HL-60 (cell line): Measurements from ENCODE around the gene TNFAIP8.

Experiments
- DNase-seq, 2 experiments: peaks; one replicate each; pipeline ENCODE4 v3.0.0-alpha.2; 2010 to 2020; ENCODE audit warnings: low read depth in 1 of 2, low spot score in 1 of 2
- H3K27ac ChIP-seq: fragments of 250-450 bp; sonication (Bioruptor Pico); replicated peaks from 2 replicates; pipeline ENCODE4 v1.5.1; 2020; ENCODE audit warnings: mild to moderate bottlenecking, moderate library complexity
- H3K27me3 ChIP-seq: fragments of 250-450 bp; sonication (Bioruptor Pico); 2 replicates; pipeline ENCODE4 v1.5.1; 2021; ENCODE audit warnings: mild to moderate bottlenecking, moderate library complexity; ENCODE audit not compliant: insufficient read depth, poor library complexity, severe bottlenecking
- H3K4me3 ChIP-seq: replicated peaks from 2 replicates; pipeline ENCODE4 v1.5.1; 2011; ENCODE audit warnings: mild to moderate bottlenecking, control low read depth, low read length; ENCODE audit not compliant: insufficient read depth
- GABPA ChIP-seq: IDR thresholded peaks from 2 replicates; pipeline ENCODE4 v1.6.1; 2012; ENCODE audit warnings: low read depth
- POLR2AphosphoS5 ChIP-seq: IDR thresholded peaks from 2 replicates; pipeline ENCODE4 v1.6.1; 2012; ENCODE audit warnings: low read depth
- SPI1 ChIP-seq: IDR thresholded peaks from 2 replicates; pipeline ENCODE4 v1.6.1; 2012; ENCODE audit warnings: low read depth, mild to moderate bottlenecking, borderline replicate concordance
- TF ChIP-seq, protein P1 (sequence below): IDR thresholded peaks from one replicate; pipeline ENCODE4 v1.5.1; 2011; ENCODE audit warnings: low read length, control low read depth, inconsistent platforms; ENCODE audit not compliant: insufficient read depth
- TF ChIP-seq, protein P2 (sequence below): IDR thresholded peaks from 2 replicates; pipeline ENCODE4 v1.6.1; 2012; ENCODE audit warnings: low read depth; ENCODE audit not compliant: insufficient replicate concordance

The TNFAIP8 gene

DNA sequence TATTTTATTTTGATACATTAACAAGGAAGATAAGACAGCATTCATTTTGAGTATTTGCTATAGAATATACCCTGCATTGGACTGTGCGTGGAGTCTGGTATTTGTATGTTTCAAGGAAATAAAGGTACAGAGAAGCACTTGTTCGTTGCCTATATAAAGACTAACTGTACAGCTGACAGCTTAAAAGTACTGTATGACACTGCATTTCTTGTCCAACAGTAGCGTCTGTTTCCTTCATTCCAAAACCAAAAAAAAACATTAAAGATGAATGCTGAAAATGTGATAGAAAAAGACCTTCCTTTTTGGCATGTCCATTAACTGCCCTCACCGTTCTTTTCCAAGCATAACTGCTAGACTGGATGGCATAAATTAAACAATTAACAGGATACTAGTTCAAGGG lies 15.3 kb downstream of the TNFAIP8 start:
- no peak overlapping the region for H3K4me3 ChIP-seq
- no peak for DNase-seq
- H3K27ac ChIP-seq: no peak overlapping the region
- H3K27me3 ChIP-seq: no peaks in the 10 kb centered on the region
- TF ChIP-seq, protein P1, sequence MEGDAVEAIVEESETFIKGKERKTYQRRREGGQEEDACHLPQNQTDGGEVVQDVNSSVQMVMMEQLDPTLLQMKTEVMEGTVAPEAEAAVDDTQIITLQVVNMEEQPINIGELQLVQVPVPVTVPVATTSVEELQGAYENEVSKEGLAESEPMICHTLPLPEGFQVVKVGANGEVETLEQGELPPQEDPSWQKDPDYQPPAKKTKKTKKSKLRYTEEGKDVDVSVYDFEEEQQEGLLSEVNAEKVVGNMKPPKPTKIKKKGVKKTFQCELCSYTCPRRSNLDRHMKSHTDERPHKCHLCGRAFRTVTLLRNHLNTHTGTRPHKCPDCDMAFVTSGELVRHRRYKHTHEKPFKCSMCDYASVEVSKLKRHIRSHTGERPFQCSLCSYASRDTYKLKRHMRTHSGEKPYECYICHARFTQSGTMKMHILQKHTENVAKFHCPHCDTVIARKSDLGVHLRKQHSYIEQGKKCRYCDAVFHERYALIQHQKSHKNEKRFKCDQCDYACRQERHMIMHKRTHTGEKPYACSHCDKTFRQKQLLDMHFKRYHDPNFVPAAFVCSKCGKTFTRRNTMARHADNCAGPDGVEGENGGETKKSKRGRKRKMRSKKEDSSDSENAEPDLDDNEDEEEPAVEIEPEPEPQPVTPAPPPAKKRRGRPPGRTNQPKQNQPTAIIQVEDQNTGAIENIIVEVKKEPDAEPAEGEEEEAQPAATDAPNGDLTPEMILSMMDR: no peak
- TF ChIP-seq, protein P2, sequence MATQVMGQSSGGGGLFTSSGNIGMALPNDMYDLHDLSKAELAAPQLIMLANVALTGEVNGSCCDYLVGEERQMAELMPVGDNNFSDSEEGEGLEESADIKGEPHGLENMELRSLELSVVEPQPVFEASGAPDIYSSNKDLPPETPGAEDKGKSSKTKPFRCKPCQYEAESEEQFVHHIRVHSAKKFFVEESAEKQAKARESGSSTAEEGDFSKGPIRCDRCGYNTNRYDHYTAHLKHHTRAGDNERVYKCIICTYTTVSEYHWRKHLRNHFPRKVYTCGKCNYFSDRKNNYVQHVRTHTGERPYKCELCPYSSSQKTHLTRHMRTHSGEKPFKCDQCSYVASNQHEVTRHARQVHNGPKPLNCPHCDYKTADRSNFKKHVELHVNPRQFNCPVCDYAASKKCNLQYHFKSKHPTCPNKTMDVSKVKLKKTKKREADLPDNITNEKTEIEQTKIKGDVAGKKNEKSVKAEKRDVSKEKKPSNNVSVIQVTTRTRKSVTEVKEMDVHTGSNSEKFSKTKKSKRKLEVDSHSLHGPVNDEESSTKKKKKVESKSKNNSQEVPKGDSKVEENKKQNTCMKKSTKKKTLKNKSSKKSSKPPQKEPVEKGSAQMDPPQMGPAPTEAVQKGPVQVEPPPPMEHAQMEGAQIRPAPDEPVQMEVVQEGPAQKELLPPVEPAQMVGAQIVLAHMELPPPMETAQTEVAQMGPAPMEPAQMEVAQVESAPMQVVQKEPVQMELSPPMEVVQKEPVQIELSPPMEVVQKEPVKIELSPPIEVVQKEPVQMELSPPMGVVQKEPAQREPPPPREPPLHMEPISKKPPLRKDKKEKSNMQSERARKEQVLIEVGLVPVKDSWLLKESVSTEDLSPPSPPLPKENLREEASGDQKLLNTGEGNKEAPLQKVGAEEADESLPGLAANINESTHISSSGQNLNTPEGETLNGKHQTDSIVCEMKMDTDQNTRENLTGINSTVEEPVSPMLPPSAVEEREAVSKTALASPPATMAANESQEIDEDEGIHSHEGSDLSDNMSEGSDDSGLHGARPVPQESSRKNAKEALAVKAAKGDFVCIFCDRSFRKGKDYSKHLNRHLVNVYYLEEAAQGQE: no peak
- TF ChIP-seq SPI1 (no peak), POLR2AphosphoS5 (no peak), GABPA (no peak)

GRCh38 chr5:119373449-119373858 lies 17.6 kb downstream of the TNFAIP8 start:
- DNase-seq: no peak
- Histone ChIP-seq H3K27me3 (no peaks in the 10 kb centered on the region), H3K4me3 (no peak overlapping the region), H3K27ac (no peak overlapping the region)
- TF ChIP-seq, protein P2: no peak
- TF ChIP-seq, protein P1: no peak
- TF ChIP-seq POLR2AphosphoS5 (no peak), GABPA (no peak), SPI1 (no peak)

GRCh38 chr5:119374901-119375300 lies 19.1 kb downstream of the TNFAIP8 start:
- no peak for DNase-seq
- H3K27me3 ChIP-seq: no peaks in the 10 kb centered on the region
- H3K27ac ChIP-seq: no peak overlapping the region
- TF ChIP-seq, protein P2: no peak
- TF ChIP-seq POLR2AphosphoS5: no peak
- no peak overlapping the region for H3K4me3 ChIP-seq

- DNase-seq: no peak
- TF ChIP-seq, protein P2: no peak
- TF ChIP-seq SPI1 (no peak), POLR2AphosphoS5 (no peak), GABPA (no peak)
- TF ChIP-seq, protein P1: no peak
- Histone ChIP-seq H3K27ac (no peak overlapping the region), H3K27me3 (no peaks in the 10 kb centered on the region), H3K4me3 (no peak overlapping the region)
Observed at GRCh38 chr5:119377066-119377465, 21.2 kb downstream of the TNFAIP8 start.
